Suprapubic skin (tissue), 3 donors: ENCODE measurements around the gene ZNF578.

ENCODE experiments used
- CTCF ChIP-seq, 2 donors: fragments of 200-600 bp in 1 of 2; fragments of 450-650 bp in 1 of 2; sonication (generic) in 1 of 2; IDR thresholded peaks; one replicate each; pipeline ENCODE4 v1.5.1; 2016 to 2019; ENCODE audit warnings: antibody characterized with exemption in 2 of 2, mild to moderate bottlenecking in 1 of 2, moderate library complexity in 1 of 2
- EP300 ChIP-seq: sonication (generic); formaldehyde crosslinking; IDR thresholded peaks from one replicate; pipeline ENCODE4 v1.6.1; 2017; ENCODE audit warnings: antibody characterized with exemption
- POLR2A ChIP-seq, 2 donors: fragments of 450-650 bp; IDR thresholded peaks; one replicate each; pipeline ENCODE4 v1.6.1; 2017; ENCODE audit warnings: antibody characterized with exemption in 2 of 2, mild to moderate bottlenecking in 2 of 2, moderate library complexity in 2 of 2

GRCh38 chr19:52518646-52519045, 65.3 kb downstream of the ZNF578 start:
- no peak for TF ChIP-seq EP300
- no peak for TF ChIP-seq CTCF (IDR thresholded peaks at IDR 0.05)
- no peak for TF ChIP-seq POLR2A (IDR thresholded peaks at IDR 0.05)
